Activated T-cell treated with anti-CD3 and anti-CD28 coated beads, Interleukin-2, amount 50 U/mL, for 4 hours (primary cell): ENCODE measurements around the gene ACSS1. TPM values are rescaled to one million over a fixed set of nuclear protein-coding genes. Genes with fewer than 3 reads are reported as not detected.
A peak's percentile ranks its signal among the peaks of the same experiment; 100 is the strongest.

Source experiments
- ATAC-seq, 2 donors: fragments of 200-7000 bp; cut with Tn5 transposase; one replicate each; pipeline ENCODE4 v1.10.0; 2021
- DNase-seq: peaks from one replicate; pipeline ENCODE4 v3.0.0-alpha.2; 2020
- H3K27me3 Mint-ChIP-seq: one replicate; pipeline ENCODE4 v1.8.0; 2021; ENCODE audit warnings: low read depth, mixed read lengths
- H3K36me3 Mint-ChIP-seq: one replicate; pipeline ENCODE4 v1.8.0; 2022; ENCODE audit warnings: mixed read lengths; ENCODE audit not compliant: insufficient read depth
- H3K4me1 Mint-ChIP-seq: one replicate; pipeline ENCODE4 v1.8.0; 2021; ENCODE audit warnings: low read depth, mixed read lengths
- H3K4me3 Mint-ChIP-seq: one replicate; pipeline ENCODE4 v1.8.0; 2021; ENCODE audit warnings: mild to moderate bottlenecking, moderate library complexity, mixed read lengths
- H3K9me3 Mint-ChIP-seq: one replicate; pipeline ENCODE4 v1.8.0; 2021; ENCODE audit warnings: mixed read lengths
- total RNA-seq, 3 donors: library from RNA; stranded (reverse); gene quantifications; one replicate each; pipeline ENCODE4 v1.2.1, GENCODE V29; 2021

The ACSS1 gene
- total RNA-seq, 3 donors from 2014 or later: 5.4 to 8.8 (median 8.0) TPM

DNA sequence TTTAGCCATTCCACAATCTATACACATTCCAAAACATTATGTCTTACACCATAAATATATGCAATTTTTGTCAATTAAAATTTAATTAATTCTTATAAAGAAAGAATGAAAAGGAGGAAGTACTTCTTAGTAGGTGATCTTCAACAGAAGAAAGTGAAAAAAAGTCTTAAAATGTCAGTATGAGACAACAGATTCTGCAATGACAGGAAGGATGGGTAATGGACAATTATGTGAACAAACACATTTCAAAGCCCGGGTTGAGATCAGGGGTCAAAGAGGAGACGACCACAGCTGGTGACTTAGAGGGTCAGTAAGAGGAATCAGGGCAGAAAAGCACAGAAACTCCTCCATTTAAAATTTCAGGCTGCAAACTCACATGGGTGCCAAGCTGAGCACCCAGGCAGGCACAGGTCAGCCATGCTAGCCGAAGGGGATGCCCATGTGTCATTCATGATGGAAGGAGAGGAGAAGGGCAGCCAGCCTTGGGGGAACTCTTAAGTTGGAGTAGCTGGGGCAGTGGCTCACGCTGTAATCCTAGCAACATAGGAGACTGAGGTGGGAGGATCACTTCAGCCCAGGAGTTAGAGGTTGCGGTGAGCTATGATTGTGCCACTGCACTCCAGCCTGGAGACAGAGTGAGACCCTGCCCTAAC, 13.0 kb upstream of the ACSS1 start:
- H3K27me3 Mint-ChIP-seq: peaks cover 51% of the 10 kb centered on the region
- ATAC-seq (no peak), DNase-seq (no peak)

DNA sequence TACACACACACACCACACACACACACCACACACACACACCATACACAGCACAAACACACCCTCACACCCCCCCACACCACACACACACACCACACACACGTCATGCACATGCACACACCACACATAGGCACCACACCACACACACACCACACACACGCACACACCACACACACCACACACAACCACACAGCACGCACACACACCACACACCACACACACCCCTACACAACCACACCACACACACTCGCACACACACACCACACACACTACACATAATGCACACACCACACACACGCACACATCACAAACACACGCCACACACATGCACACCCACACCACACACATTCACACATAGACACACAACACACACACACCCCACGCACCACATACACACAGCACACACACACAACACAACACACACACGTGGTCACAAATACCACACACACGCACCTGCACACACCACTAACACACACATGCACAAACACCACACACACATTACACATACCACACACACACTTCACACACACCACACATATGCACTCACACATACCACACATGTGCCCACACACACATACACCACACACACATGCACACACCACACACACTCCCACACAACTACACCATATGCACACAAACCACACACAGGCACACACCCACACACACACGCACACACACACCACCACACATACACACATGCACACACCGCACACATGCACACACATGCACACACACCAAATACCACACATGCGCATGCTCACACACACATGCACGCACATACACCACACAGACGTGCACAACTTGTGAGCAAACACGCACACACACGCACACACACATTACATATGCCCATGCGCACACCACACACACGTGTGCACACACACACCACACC, 9.4 kb upstream of the ACSS1 start:
- no peak for ATAC-seq
- no peak for DNase-seq

More for the DNA sequence above, 13.0 kb upstream of the ACSS1 start:
- Mint-ChIP-seq H3K9me3 (no peaks in the 10 kb centered on the region), H3K4me3 (no peak overlapping the region), H3K36me3 (no peaks in the 10 kb centered on the region), H3K4me1 (peaks cover 1% of the 10 kb centered on the region)

DNA sequence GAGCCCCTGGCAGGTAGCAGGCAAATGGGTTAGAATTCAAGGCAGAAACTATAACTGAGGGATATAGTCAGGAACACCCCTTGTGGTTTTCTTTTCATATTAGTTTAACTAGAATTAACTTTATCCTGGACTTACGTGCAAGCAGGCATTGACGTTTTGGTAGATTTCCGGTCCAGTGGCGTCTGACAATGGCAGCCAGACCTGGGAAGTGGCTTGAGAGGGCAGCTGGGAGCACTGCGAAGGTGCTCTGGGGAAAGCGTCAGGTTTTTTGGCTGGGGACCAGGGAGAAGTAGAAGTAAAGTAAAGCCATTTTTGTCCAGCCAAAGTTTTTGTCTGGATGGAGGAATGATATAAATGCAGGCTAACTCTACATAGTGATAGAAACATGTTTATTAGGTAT, 8.4 kb upstream of the ACSS1 start:
- DNase-seq (no peak), ATAC-seq (no peak)
- Mint-ChIP-seq H3K9me3 (no peaks in the 10 kb centered on the region), H3K27me3 (peaks cover 24% of the 10 kb centered on the region), H3K36me3 (no peaks in the 10 kb centered on the region), H3K4me1 (peaks cover 6% of the 10 kb centered on the region), H3K4me3 (no peak overlapping the region)

More for the DNA sequence above, 9.4 kb upstream of the ACSS1 start:
- Mint-ChIP-seq H3K4me3 (no peak overlapping the region), H3K36me3 (no peaks in the 10 kb centered on the region), H3K9me3 (no peaks in the 10 kb centered on the region), H3K27me3 (peaks cover 30% of the 10 kb centered on the region), H3K4me1 (peaks cover 6% of the 10 kb centered on the region)

DNA sequence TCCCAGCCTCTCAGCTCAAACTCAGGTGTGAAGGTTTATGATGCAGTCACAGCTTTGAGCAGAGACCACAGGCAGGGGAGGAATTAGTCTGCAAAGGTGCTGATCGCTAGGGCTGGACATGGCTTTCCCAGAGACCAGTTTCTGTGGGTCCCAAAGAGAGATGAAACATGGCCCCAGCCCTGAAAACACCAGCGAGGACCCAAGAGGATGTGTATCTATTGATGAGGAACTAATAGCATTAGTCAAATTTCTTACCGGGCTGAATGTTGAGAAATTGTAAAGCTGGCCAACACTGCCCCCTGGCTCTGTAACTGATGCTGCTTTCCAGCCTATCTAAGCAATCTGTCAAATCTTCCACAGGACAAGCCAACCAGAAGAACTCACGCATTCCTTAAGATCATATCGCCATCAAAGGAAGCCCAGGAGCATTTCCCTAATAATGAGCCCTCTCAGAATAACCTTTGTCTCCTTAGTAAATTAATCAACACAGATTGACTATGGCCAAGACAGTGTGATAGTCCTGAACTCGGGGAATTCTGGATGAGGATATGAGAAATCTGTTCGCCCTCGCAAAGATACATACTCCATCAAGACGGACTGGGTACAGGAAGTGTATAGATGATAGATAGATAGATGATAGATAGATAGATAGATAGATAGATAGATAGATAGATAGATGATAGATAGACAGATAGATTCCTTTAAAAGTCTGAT, 7.8 kb upstream of the ACSS1 start:
- H3K9me3 Mint-ChIP-seq: no peaks in the 10 kb centered on the region
- H3K4me1 Mint-ChIP-seq: peaks cover 6% of the 10 kb centered on the region
- H3K36me3 Mint-ChIP-seq: no peaks in the 10 kb centered on the region
- no peak overlapping the region for H3K4me3 Mint-ChIP-seq
- H3K27me3 Mint-ChIP-seq: peaks cover 21% of the 10 kb centered on the region
- peak; percentile 63 for DNase-seq
- peak; percentile 59 to 74 for ATAC-seq

DNA sequence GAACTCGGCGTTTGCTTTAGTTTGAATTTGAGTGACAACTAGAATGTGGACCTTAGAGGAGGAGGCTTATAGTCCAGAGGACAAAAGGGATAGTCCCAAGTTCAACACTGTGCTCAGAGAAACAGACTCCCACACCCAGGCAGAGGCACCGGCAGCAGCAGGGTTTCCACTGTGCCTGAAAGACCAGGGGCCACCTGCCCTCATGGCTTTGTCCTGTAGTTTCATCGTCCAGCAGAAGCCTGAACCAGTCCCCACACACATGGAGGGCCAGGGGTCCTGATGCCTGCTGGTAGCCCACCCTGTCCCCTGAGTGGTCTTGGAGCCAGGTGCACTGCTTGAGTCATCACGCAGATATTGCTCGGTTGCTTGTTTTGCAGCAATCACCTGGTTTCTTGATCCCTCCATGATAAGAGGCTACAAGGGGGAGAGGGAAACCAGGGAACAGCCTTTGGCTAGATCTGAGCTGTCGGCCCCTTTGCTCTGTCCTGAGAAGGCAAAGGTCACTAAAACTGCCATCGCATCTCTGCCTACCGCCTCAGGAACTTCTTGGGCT, 7.2 kb upstream of the ACSS1 start:
- Mint-ChIP-seq H3K36me3 (no peaks in the 10 kb centered on the region), H3K27me3 (peaks cover 16% of the 10 kb centered on the region), H3K4me3 (no peak overlapping the region), H3K4me1 (peaks cover 6% of the 10 kb centered on the region), H3K9me3 (no peaks in the 10 kb centered on the region)
- no peak for DNase-seq
- no peak for ATAC-seq

DNA sequence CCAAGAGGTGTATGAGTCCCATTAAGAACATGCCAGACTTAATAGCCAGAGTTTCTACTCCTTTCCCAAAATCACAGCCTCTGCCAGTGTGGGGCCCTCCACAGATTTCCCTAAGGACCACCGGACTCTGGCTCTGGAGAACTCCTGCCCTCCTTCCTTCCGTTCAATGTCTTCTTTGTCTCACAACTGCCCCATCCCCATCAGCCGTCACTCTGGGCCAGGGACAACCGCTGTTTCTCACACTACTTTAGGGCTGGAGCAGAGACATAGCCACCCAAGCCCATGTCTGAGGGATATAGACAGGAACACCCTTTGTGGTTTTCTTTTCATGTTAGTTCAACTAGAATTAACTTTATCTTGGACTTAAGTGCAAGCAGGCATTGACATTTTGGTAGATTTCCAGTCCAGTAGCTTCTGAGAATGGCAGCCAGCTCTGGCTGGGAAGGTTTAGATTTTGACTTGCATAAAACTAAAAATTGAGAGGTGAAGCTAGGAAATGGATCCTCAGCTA, 6.7 kb upstream of the ACSS1 start:
- no peaks in the 10 kb centered on the region for H3K9me3 Mint-ChIP-seq
- H3K4me3 Mint-ChIP-seq: no peak overlapping the region
- no peaks in the 10 kb centered on the region for H3K36me3 Mint-ChIP-seq
- no peak for DNase-seq
- ATAC-seq: no peak
- peaks cover 6% of the 10 kb centered on the region for H3K4me1 Mint-ChIP-seq
- H3K27me3 Mint-ChIP-seq: peaks cover 12% of the 10 kb centered on the region

DNA sequence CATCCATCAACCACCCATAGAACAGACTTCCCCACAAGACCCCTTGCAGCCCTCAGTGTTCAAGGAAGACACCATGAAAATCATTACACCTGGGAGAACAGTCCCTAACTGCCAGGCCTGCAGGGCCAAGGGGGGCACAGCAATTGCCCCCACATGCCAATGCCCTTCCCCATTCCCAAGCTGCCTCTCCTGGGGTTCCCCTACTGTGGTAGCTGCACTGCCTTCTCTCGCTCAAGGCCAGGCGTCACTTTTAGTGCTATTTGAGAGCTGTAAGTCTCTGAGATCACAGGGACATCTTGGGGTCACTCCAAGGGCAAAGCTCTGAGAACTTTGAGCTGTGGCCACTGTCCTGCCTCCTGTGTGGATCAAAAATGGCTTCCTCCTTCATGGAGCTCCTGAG, 6.0 kb upstream of the ACSS1 start:
- no peak for DNase-seq
- Mint-ChIP-seq H3K4me3 (no peak overlapping the region), H3K27me3 (peaks cover 5% of the 10 kb centered on the region), H3K36me3 (no peaks in the 10 kb centered on the region), H3K4me1 (peaks cover 11% of the 10 kb centered on the region), H3K9me3 (no peaks in the 10 kb centered on the region)
- no peak for ATAC-seq

DNA sequence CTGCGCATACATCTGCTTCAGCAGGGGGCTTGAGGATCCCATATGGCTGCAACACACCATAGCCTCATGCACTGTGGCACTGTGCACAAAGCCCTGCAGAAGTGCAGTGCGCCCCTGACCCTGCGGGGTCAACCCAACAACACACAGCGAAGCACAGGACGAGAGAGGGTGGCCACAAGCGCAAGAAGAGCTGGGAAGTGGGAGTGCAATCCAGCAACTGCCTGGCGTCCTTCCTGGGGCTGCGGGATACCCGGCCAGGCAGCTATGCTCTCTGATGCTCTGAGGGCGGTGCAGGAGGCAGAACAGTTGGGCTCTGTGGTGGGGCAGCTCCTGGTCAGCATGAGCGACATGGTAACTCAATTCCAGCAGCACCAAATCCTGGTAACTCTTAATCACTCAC, 5.6 kb upstream of the ACSS1 start:
- Mint-ChIP-seq H3K4me3 (no peak overlapping the region), H3K9me3 (no peaks in the 10 kb centered on the region), H3K27me3 (peaks cover 3% of the 10 kb centered on the region), H3K36me3 (no peaks in the 10 kb centered on the region), H3K4me1 (peaks cover 15% of the 10 kb centered on the region)
- DNase-seq (no peak), ATAC-seq (no peak)

DNA sequence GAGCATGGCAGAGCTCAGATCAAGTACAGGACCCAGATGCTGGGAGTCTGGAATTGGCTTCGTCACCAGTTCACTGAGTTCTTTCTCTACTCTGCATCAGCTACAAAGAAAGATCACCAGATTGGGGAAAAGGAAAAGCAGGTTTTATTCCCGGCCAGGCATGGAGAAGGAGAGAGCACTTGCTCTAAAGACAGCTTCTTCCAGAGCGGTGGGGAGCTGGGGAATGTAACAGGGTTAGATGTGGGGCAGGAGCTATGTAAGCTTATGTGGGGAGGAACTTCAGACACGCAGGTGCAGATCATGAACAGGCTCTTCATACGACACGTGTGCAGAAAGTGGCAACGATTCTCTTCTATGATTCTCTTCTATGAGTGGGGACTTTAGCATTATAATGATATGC, 4.9 kb upstream of the ACSS1 start:
- ATAC-seq (no peak), DNase-seq (no peak)
- Mint-ChIP-seq H3K27me3 (no peaks in the 10 kb centered on the region), H3K4me1 (peaks cover 15% of the 10 kb centered on the region), H3K9me3 (no peaks in the 10 kb centered on the region), H3K4me3 (no peak overlapping the region), H3K36me3 (no peaks in the 10 kb centered on the region)

DNA sequence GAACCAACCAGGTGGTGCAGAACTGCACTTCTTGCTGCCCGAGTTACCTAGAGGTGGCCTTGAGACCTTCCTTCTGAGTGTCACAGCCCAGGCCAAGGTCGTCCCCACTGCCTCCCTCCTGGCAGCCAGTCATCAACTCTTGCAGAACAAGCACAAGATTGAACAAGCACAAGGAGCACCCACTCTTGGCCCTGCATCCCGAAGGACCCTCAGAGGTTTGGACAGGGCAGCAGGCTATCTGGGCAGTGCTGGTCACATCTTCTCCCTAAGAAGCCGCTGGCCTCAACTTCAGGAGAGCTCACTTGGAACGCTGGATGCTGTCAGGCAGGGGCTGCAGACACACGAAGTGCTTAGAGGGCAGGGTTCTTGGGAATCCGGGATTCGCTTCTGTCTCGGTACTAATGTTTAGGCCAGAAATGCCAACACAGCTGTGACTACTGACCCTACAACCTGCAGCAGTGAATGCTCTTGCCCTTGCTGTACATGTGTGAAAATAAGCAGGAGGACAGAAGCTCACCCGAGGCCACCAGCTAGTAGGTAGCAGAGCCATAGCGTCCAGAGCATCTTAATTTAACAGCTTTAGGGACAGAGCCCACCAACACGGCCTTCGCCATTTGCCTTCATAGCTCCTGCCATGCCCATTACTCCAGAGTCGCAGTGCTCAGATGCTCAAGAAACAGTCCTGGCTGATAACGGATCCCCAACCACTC, 4.0 kb upstream of the ACSS1 start:
- ATAC-seq (no peak), DNase-seq (no peak)
- Mint-ChIP-seq H3K4me1 (peaks cover 17% of the 10 kb centered on the region), H3K9me3 (no peaks in the 10 kb centered on the region), H3K36me3 (no peaks in the 10 kb centered on the region), H3K27me3 (no peaks in the 10 kb centered on the region), H3K4me3 (no peak overlapping the region)

DNA sequence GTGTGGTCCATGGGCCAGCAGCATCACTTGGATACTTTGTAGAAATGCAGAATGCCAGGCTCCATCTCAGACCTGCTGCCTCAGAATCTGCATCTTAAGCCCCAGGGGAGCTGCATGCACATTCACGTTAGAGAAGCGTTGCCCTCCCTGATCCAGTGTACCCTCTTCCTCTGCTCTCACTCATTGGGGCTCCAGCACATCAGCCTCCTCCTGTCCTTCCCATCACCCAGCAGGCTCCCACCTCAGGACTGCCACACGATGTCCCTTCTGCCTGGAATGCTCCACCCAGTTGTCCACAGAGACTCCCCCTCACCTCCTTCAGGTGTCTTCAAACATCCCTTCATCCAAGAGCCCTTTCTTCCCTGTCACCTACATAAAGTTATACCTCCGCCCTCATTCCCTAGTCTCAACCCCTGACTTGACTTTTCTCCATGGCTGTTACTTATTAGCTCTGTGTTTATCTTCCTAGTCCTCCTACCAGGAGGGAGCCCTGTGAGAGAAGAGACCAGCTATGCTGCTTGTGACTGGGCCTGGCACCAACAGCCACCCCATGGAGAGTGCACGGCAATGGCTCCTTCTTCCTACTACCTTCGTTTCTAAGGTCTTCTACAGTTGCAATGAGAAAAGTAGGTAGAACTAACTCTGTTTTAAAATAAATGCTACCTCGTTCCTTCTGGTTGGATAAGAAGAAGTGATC, 3.3 kb upstream of the ACSS1 start:
- no peak for DNase-seq
- Mint-ChIP-seq H3K4me1 (peaks cover 25% of the 10 kb centered on the region), H3K27me3 (no peaks in the 10 kb centered on the region), H3K4me3 (no peak overlapping the region), H3K36me3 (no peaks in the 10 kb centered on the region), H3K9me3 (no peaks in the 10 kb centered on the region)
- ATAC-seq: no peak

DNA sequence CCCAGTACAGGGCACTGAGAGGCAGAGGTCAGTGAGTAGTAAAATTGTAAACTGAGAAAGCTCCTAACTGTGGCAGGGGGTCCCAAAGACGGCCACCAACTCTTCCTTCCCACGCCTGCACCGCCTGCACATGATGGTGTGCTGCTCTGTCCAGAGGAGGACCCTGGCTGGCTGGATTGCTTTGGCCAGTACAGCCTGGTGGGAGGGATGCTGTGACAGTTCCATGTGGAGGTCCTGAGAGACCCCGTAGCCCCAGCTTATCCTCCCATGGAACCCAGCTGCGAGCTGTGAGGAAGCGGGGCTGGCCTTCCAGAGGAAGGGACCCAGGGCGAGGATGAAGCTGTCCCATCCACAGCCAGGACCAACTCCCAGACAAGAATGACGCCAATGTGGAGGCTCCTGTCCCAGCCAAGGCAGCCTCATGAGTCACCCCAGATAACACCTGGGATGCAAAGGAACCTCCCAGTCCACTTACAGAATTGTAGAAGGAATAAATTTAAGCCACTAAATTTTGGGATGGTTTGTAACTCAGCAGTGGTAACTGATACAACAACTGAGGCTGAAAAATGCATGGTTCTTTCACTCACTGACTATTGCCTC, 2.0 kb upstream of the ACSS1 start:
- H3K9me3 Mint-ChIP-seq: no peaks in the 10 kb centered on the region
- DNase-seq: no peak
- H3K27me3 Mint-ChIP-seq: no peaks in the 10 kb centered on the region

More for the DNA sequence above, 2.0 kb upstream of the ACSS1 start:
- Mint-ChIP-seq H3K36me3 (no peaks in the 10 kb centered on the region), H3K4me3 (no peak overlapping the region), H3K4me1 (peaks cover 31% of the 10 kb centered on the region)
- ATAC-seq: no peak
